DMS 273 treated with DMSO at 0.1 percent for 48 hours (cell line): ENCODE results near the gene DOK4.
"Not testable (repeated sequence)": the region's sequence is repeated elsewhere in the genome, so short reads cannot be mapped to it uniquely, and the experiment has no call there.

Experiments
- DNase-seq: peaks from one replicate; lab custom pipeline; 2025; lab: John Stamatoyannopoulos, UW

The DOK4 gene

GRCh38 chr16:57445510-57445909 lies 40.8 kb downstream of the DOK4 start:
- DNase-seq = no peak

GRCh38 chr16:57444711-57445110 lies 41.6 kb downstream of the DOK4 start:
- DNase-seq = no peak

GRCh38 chr16:57440551-57440950 lies 45.7 kb downstream of the DOK4 start:
- not testable (repeated sequence) for DNase-seq

GRCh38 chr16:57439947-57440346 lies 46.3 kb downstream of the DOK4 start:
- not testable (repeated sequence) for DNase-seq

GRCh38 chr16:57435838-57436237 lies 50.5 kb downstream of the DOK4 start:
- no peak for DNase-seq

- DNase-seq = no peak
These were observed 52.3 kb downstream of the DOK4 start for GRCh38 chr16:57434003-57434402.

- DNase-seq = no peak
These were observed 53.3 kb downstream of the DOK4 start for GRCh38 chr16:57432989-57433388.

- DNase-seq = no peak
These were observed 53.8 kb downstream of the DOK4 start for GRCh38 chr16:57432505-57432904.

- no peak for DNase-seq
These were observed 55.3 kb downstream of the DOK4 start for GRCh38 chr16:57430955-57431354.

GRCh38 chr16:57427824-57428223 lies 58.5 kb downstream of the DOK4 start:
- DNase-seq = no peak

- DNase-seq = no peak
These were observed 59.0 kb downstream of the DOK4 start for GRCh38 chr16:57427307-57427706.

GRCh38 chr16:57426356-57426755 lies 59.9 kb downstream of the DOK4 start:
- DNase-seq = no peak

GRCh38 chr16:57424583-57424982 lies 61.7 kb downstream of the DOK4 start:
- DNase-seq = no peak

- no peak for DNase-seq
These were observed 63.1 kb downstream of the DOK4 start for GRCh38 chr16:57423152-57423551.

- DNase-seq = peak; percentile 41
These were observed 64.0 kb downstream of the DOK4 start for GRCh38 chr16:57422026-57422944.
